AG08395 (cell line): ENCODE measurements around the gene TENT4B.
"Not testable (repeated sequence)": the region's sequence is repeated elsewhere in the genome, so short reads cannot be mapped to it uniquely, and the experiment has no call there.

Experiments
- DNase-seq: peaks from one replicate; pipeline ENCODE4 v3.0.0; 2012; ENCODE audit warnings: mixed read lengths, low spot score

The TENT4B gene

GRCh38 chr16:50152807-50153595 lies at the start of gene TENT4B:
TSS of gene TENT4B (plus strand) at chr16:50153306. CDS start at chr16:50153622, 316 bp downstream.
- DNase-seq, result peak; percentile 98

GRCh38 chr16:50103764-50104163 lies 49.3 kb upstream of the TENT4B start:
- no peak for DNase-seq

- DNase-seq, result peak; percentile 16
Measured at GRCh38 chr16:50114357-50115129, 38.6 kb upstream of the TENT4B start.

- DNase-seq, result no peak
Measured at GRCh38 chr16:50120711-50121110, 32.4 kb upstream of the TENT4B start.

- no peak for DNase-seq
Measured at GRCh38 chr16:50121278-50121677, 31.8 kb upstream of the TENT4B start.

GRCh38 chr16:50121721-50122445 lies 31.2 kb upstream of the TENT4B start:
- no peak for DNase-seq

GRCh38 chr16:50123417-50123816 lies 29.7 kb upstream of the TENT4B start:
- no peak for DNase-seq

GRCh38 chr16:50124769-50125168 lies 28.3 kb upstream of the TENT4B start:
- DNase-seq, result no peak

- no peak for DNase-seq
Measured at GRCh38 chr16:50126183-50126582, 26.9 kb upstream of the TENT4B start.

GRCh38 chr16:50132571-50132970 lies 20.5 kb upstream of the TENT4B start:
- DNase-seq, result not testable (repeated sequence)

- DNase-seq, result no peak
Measured at GRCh38 chr16:50133214-50133613, 19.9 kb upstream of the TENT4B start.

- no peak for DNase-seq
Measured at GRCh38 chr16:50136399-50136798, 16.7 kb upstream of the TENT4B start.

GRCh38 chr16:50137268-50137667 lies 15.8 kb upstream of the TENT4B start:
- no peak for DNase-seq

GRCh38 chr16:50139580-50139979 lies 13.5 kb upstream of the TENT4B start:
- DNase-seq, result no peak

GRCh38 chr16:50144211-50144610 lies 8.9 kb upstream of the TENT4B start:
- DNase-seq, result no peak

- no peak for DNase-seq
Measured at GRCh38 chr16:50146479-50147435, 6.3 kb upstream of the TENT4B start.

GRCh38 chr16:50151322-50151721 lies 1.8 kb upstream of the TENT4B start:
- no peak for DNase-seq

GRCh38 chr16:50151756-50152155 lies 1.4 kb upstream of the TENT4B start:
- DNase-seq, result no peak

- peak; percentile 41 for DNase-seq
Measured at GRCh38 chr16:50152351-50152806, 727 bp upstream of the TENT4B start.

- peak; percentile 26 for DNase-seq
Measured at GRCh38 chr16:50153596-50154419, 702 bp downstream of the TENT4B start.
